H9 (cell line): Measurements from ENCODE around the gene THOC2. TPM values are rescaled to one million over a fixed set of nuclear protein-coding genes. Genes with fewer than 3 reads are reported as not detected.

Experiments used
- DNase-seq: peaks from one replicate; pipeline ENCODE4 v3.0.0-alpha.2; 2017
- H2AFZ ChIP-seq: one replicate; pipeline ENCODE4 v1.6.1; 2013; ENCODE audit warnings: mild to moderate bottlenecking, low read length, control low read depth, moderate library complexity
- H2AK5ac ChIP-seq: 2 replicates; pipeline ENCODE4 v1.6.1; 2013; ENCODE audit warnings: low read length, control low read depth, mixed read lengths; ENCODE audit not compliant: insufficient read length
- H2BK120ac ChIP-seq: one replicate; pipeline ENCODE4 v1.6.1; 2013; ENCODE audit warnings: low read depth, mild to moderate bottlenecking, low read length, control low read depth, inconsistent platforms; ENCODE audit not compliant: poor library complexity, severe bottlenecking
- H2BK12ac ChIP-seq: 2 replicates; pipeline ENCODE4 v1.6.1; 2013; ENCODE audit warnings: low read length, control low read depth, mixed read lengths, low read depth; ENCODE audit not compliant: insufficient read length
- H2BK15ac ChIP-seq: 2 replicates; pipeline ENCODE4 v1.6.1; 2013; ENCODE audit warnings: low read depth, low read length, control low read depth
- H2BK20ac ChIP-seq: one replicate; pipeline ENCODE4 v1.6.1; 2013; ENCODE audit warnings: low read depth, mild to moderate bottlenecking, low read length, control low read depth, inconsistent platforms; ENCODE audit not compliant: poor library complexity, severe bottlenecking
- H2BK5ac ChIP-seq: 2 replicates; pipeline ENCODE4 v1.6.1; 2013; ENCODE audit warnings: low read length, control low read depth, mixed read lengths; ENCODE audit not compliant: insufficient read length
- H3K14ac ChIP-seq: 2 replicates; pipeline ENCODE4 v1.6.1; 2013; ENCODE audit warnings: low read length, control low read depth; ENCODE audit not compliant: insufficient read depth
- H3K18ac ChIP-seq: 2 replicates; pipeline ENCODE4 v1.6.1; 2013; ENCODE audit warnings: low read depth, mild to moderate bottlenecking, mixed read lengths, low read length, control low read depth; ENCODE audit not compliant: insufficient read length
- H3K23ac ChIP-seq: 2 replicates; pipeline ENCODE4 v1.6.1; 2013; ENCODE audit warnings: low read length, control low read depth, mixed read lengths, low read depth; ENCODE audit not compliant: insufficient read length
- H3K23me2 ChIP-seq: 2 replicates; pipeline ENCODE4 v1.6.1; 2013; ENCODE audit warnings: low read depth, mild to moderate bottlenecking, mixed read lengths, low read length, control low read depth; ENCODE audit not compliant: insufficient read length, poor library complexity, severe bottlenecking
- H3K27ac ChIP-seq: 2 replicates; pipeline ENCODE4 v1.5.1; 2013; ENCODE audit warnings: low read length, control low read depth, mixed read lengths, low read depth; ENCODE audit not compliant: insufficient read length
- H3K27me3 ChIP-seq: 2 replicates; pipeline ENCODE4 v1.6.1; 2013; ENCODE audit warnings: low read length, control low read depth, inconsistent platforms; ENCODE audit not compliant: insufficient read depth
- H3K4ac ChIP-seq: 2 replicates; pipeline ENCODE4 v1.6.1; 2013; ENCODE audit warnings: low read depth, mild to moderate bottlenecking, control low read depth, inconsistent platforms, low read length, moderate library complexity
- H3K4me1 ChIP-seq: 2 replicates; pipeline ENCODE4 v1.6.1; 2013; ENCODE audit warnings: low read length, control low read depth, inconsistent platforms; ENCODE audit not compliant: insufficient read depth
- H3K4me2 ChIP-seq: 2 replicates; pipeline ENCODE4 v1.6.1; 2013; ENCODE audit warnings: low read length, control low read depth, mixed read lengths; ENCODE audit not compliant: insufficient read length, insufficient read depth
- H3K56ac ChIP-seq: 2 replicates; pipeline ENCODE4 v1.6.1; 2013; ENCODE audit warnings: low read depth, mild to moderate bottlenecking, mixed read lengths, low read length, control low read depth; ENCODE audit not compliant: insufficient read length
- H3K79me1 ChIP-seq: 2 replicates; pipeline ENCODE4 v1.6.1; 2013; ENCODE audit warnings: low read depth, mild to moderate bottlenecking, moderate library complexity, low read length, control low read depth, inconsistent platforms; ENCODE audit not compliant: insufficient read depth, poor library complexity, severe bottlenecking
- H3K79me2 ChIP-seq: 2 replicates; pipeline ENCODE4 v1.6.1; 2013; ENCODE audit warnings: low read length, control low read depth, inconsistent platforms; ENCODE audit not compliant: insufficient read depth
- H3K9ac ChIP-seq: 2 replicates; pipeline ENCODE4 v1.6.1; 2013; ENCODE audit warnings: low read length, control low read depth, mixed read lengths; ENCODE audit not compliant: insufficient read length; ENCODE audit errors: extremely low read depth
- H3K9me3 ChIP-seq: one replicate; pipeline ENCODE4 v1.6.1; 2013; ENCODE audit warnings: low read depth, low read length, inconsistent platforms; ENCODE audit not compliant: control insufficient read depth
- H3T11ph ChIP-seq: one replicate; pipeline ENCODE4 v1.6.1; 2013; ENCODE audit warnings: mild to moderate bottlenecking, low read length, control low read depth, inconsistent platforms
- H4K20me1 ChIP-seq: one replicate; pipeline ENCODE4 v1.6.1; 2013; ENCODE audit not compliant: control insufficient read depth, insufficient read length, insufficient read depth
- H4K5ac ChIP-seq: 2 replicates; pipeline ENCODE4 v1.6.1; 2013; ENCODE audit warnings: low read depth, mild to moderate bottlenecking, mixed read lengths, low read length, control low read depth; ENCODE audit not compliant: insufficient read length
- H4K8ac ChIP-seq: replicated peaks from 2 replicates; pipeline ENCODE4 v1.6.1; 2013; ENCODE audit warnings: low read length, control low read depth, mixed read lengths, low read depth; ENCODE audit not compliant: insufficient read length
- H4K91ac ChIP-seq: 2 replicates; pipeline ENCODE4 v1.6.1; 2013; ENCODE audit warnings: low read depth, mild to moderate bottlenecking, moderate library complexity, mixed read lengths, low read length, control low read depth; ENCODE audit not compliant: insufficient read length
- H3K27ac Mint-ChIP-seq, 3 experiments: 2 replicates in 2 of 3; 3 replicates in 1 of 3; pipeline ENCODE4 v1.8.0; 2020 to 2021; ENCODE audit warnings: mixed read lengths in 3 of 3, mild to moderate bottlenecking in 1 of 3, moderate library complexity in 1 of 3
- H3K27me3 Mint-ChIP-seq: 2 replicates; pipeline ENCODE4 v1.8.0; 2021; ENCODE audit warnings: low read depth, mild to moderate bottlenecking, moderate library complexity, mixed read lengths
- H3K36me3 Mint-ChIP-seq, 3 experiments: 2 replicates in 2 of 3; 3 replicates in 1 of 3; pipeline ENCODE4 v1.8.0; 2020 to 2021; ENCODE audit warnings: low read depth in 3 of 3, mixed read lengths in 3 of 3; ENCODE audit not compliant: insufficient read depth in 1 of 3
- H3K4me1 Mint-ChIP-seq, 2 experiments: 2 replicates each; pipeline ENCODE4 v1.8.0; 2020; ENCODE audit warnings: mixed read lengths in 2 of 2
- H3K4me3 Mint-ChIP-seq, 2 experiments: 2 replicates in 1 of 2; 3 replicates in 1 of 2; pipeline ENCODE4 v1.8.0; 2020 to 2021; ENCODE audit warnings: mild to moderate bottlenecking in 2 of 2, mixed read lengths in 2 of 2, moderate library complexity in 1 of 2
- H3K9me3 Mint-ChIP-seq, 2 experiments: 2 replicates in 1 of 2; 3 replicates in 1 of 2; pipeline ENCODE4 v1.8.0; 2020; ENCODE audit warnings: mild to moderate bottlenecking in 2 of 2, mixed read lengths in 2 of 2, moderate library complexity in 1 of 2
- WGBS: extraction: QIAGEN DNeasy Blood & Tissue Kit; methylation state at CpG from one replicate; pipeline ENCODE4 v1.1.7; 2013; ENCODE audit warnings: missing lambda C conversion rate, low lambda C conversion rate, mixed read lengths; ENCODE audit not compliant: insufficient read length; ENCODE audit errors: extremely low coverage; 5-methylcytosine and 5-hydroxymethylcytosine counted together
- total RNA-seq: library from RNA; stranded (reverse); gene quantifications from 2 replicates; pipeline ENCODE4 v1.2.1, GENCODE V29; 2021
- TF ChIP-seq, protein P1 (sequence below): fragments of 200-600 bp; sonication (generic); conservative IDR thresholded peaks from 3 replicates; pipeline ENCODE4 v1.8.0; 2021; ENCODE audit warnings: antibody characterized with exemption, mild to moderate bottlenecking

Gene THOC2
- total RNA-seq, 1 experiment from 2014 or later = 72.1 TPM

- no peak overlapping the region for H3K18ac ChIP-seq
- no peak overlapping the region for H2BK15ac ChIP-seq
- WGBS = no CpG with 5 or more reads among the region's 10 CpGs
- peaks cover under 1 to 8% (median 2%) of the 10 kb centered on the region in 3 experiments; a peak in 4 of 7 replicates for H3K36me3 Mint-ChIP-seq
- H3K23ac ChIP-seq = no peak overlapping the region
- peaks cover 35% of the 10 kb centered on the region for H3K9me3 ChIP-seq
- H3K9me3 Mint-ChIP-seq = peaks cover 18 to 65% of the 10 kb centered on the region in 2 experiments
- H3K23me2 ChIP-seq = no peaks in the 10 kb centered on the region
- TF ChIP-seq, protein P1, sequence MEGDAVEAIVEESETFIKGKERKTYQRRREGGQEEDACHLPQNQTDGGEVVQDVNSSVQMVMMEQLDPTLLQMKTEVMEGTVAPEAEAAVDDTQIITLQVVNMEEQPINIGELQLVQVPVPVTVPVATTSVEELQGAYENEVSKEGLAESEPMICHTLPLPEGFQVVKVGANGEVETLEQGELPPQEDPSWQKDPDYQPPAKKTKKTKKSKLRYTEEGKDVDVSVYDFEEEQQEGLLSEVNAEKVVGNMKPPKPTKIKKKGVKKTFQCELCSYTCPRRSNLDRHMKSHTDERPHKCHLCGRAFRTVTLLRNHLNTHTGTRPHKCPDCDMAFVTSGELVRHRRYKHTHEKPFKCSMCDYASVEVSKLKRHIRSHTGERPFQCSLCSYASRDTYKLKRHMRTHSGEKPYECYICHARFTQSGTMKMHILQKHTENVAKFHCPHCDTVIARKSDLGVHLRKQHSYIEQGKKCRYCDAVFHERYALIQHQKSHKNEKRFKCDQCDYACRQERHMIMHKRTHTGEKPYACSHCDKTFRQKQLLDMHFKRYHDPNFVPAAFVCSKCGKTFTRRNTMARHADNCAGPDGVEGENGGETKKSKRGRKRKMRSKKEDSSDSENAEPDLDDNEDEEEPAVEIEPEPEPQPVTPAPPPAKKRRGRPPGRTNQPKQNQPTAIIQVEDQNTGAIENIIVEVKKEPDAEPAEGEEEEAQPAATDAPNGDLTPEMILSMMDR = no peak
- no peak for DNase-seq
- H3T11ph ChIP-seq = no peak overlapping the region
- no peak overlapping the region for H3K4me3 Mint-ChIP-seq
- H3K4me1 ChIP-seq = no peaks in the 10 kb centered on the region
- no peak overlapping the region for H2BK12ac ChIP-seq
- H3K27me3 ChIP-seq = no peaks in the 10 kb centered on the region
- no peak overlapping the region for H4K8ac ChIP-seq
- no peaks in the 10 kb centered on the region for H3K79me2 ChIP-seq
- no peak overlapping the region for H3K4me2 ChIP-seq
- 0 out of 4 replicates have a peak, but pooled peaks cover 0 to 2% of the 10 kb centered on the region in 2 experiments for H3K4me1 Mint-ChIP-seq
- H4K5ac ChIP-seq = no peak overlapping the region
- H3K4ac ChIP-seq = no peak overlapping the region
- no peak overlapping the region for H2BK20ac ChIP-seq
- H3K79me1 ChIP-seq = no peaks in the 10 kb centered on the region
- no peak overlapping the region for H2AK5ac ChIP-seq
- no peak overlapping the region for H4K91ac ChIP-seq
- H3K27ac Mint-ChIP-seq = no peak overlapping the region
- H3K14ac ChIP-seq = no peak overlapping the region
- no peak overlapping the region for H2BK5ac ChIP-seq
- no peaks in the 10 kb centered on the region for H4K20me1 ChIP-seq
- peaks cover 2% of the 10 kb centered on the region; the same call in 1 of the 2 replicates for H3K27me3 Mint-ChIP-seq
- no peak overlapping the region for H2BK120ac ChIP-seq
- no peak overlapping the region for H3K9ac ChIP-seq
- H3K27ac ChIP-seq = no peak overlapping the region
- no peak overlapping the region for H3K56ac ChIP-seq
- no peak overlapping the region for H2AFZ ChIP-seq
These were observed 5.6 kb upstream of the THOC2 start for GRCh38 chrX:123738378-123738940.
